Thoracic aorta (tissue), 2 donors: ENCODE results near the gene UBE2QL1. TPM values are rescaled to one million over a fixed set of nuclear protein-coding genes. Genes with fewer than 3 reads are reported as not detected.

Source experiments
- ATAC-seq: fragments of 150-250 bp; one replicate; pipeline ENCODE4 v1.8.0; 2017; ENCODE audit warnings: low read depth; ENCODE audit not compliant: insufficient number of reproducible peaks, low FRiP score
- DNase-seq: peaks from one replicate; pipeline ENCODE4 v3.0.0-alpha.2; 2020; ENCODE audit warnings: low spot score
- H3K27ac ChIP-seq, 2 donors: fragments of 200-600 bp; sonication (generic); 1 replicate in 1 of 2; 2 replicates in 1 of 2; pipeline ENCODE4 v1.5.1; 2016; ENCODE audit warnings: mild to moderate bottlenecking in 2 of 2, moderate library complexity in 2 of 2
- H3K27me3 ChIP-seq: fragments of 200-600 bp; sonication (generic); replicated peaks from 2 replicates; pipeline ENCODE4 v1.6.0; 2016; ENCODE audit warnings: mild to moderate bottlenecking; ENCODE audit not compliant: insufficient read depth
- H3K36me3 ChIP-seq: fragments of 200-600 bp; sonication (generic); one replicate; pipeline ENCODE4 v1.5.1; 2016
- H3K4me1 ChIP-seq, 2 donors: fragments of 200-600 bp; sonication (generic); 1 replicate in 1 of 2; 2 replicates in 1 of 2; pipeline versions ENCODE4 v1.5.1 to v1.6.0; 2016; ENCODE audit warnings: low read depth in 2 of 2, mild to moderate bottlenecking in 1 of 2; ENCODE audit not compliant: control insufficient read depth in 1 of 2
- H3K4me3 ChIP-seq: fragments of 200-600 bp; sonication (generic); 2 replicates; pipeline ENCODE4 v1.5.1; 2016; ENCODE audit warnings: mild to moderate bottlenecking
- H3K9me3 ChIP-seq: fragments of 200-600 bp; sonication (generic); 2 replicates; pipeline ENCODE4 v1.5.1; 2016
- CTCF ChIP-seq: fragments of 200-600 bp; sonication (generic); IDR thresholded peaks from one replicate; pipeline ENCODE4 v1.5.1; 2019; ENCODE audit warnings: antibody characterized with exemption
- total RNA-seq, 2 donors: library from RNA; depleted of rRNA; stranded (reverse); fragments of >200 nt; gene quantifications; one replicate each; pipeline versions ENCODE4 v1.1.0 to v1.2.3, GENCODE V29; 2016

Gene UBE2QL1
- total RNA-seq, 2 donors from 2014 or later, result 3.2 to 3.5 TPM

- no peak for ATAC-seq
- Histone ChIP-seq H3K9me3 (no peaks in the 10 kb centered on the region), H3K36me3 (no peaks in the 10 kb centered on the region), H3K4me3 (no peak overlapping the region), H3K27me3 (no peaks in the 10 kb centered on the region), H3K4me1 (peaks cover 3 to 12% of the 10 kb centered on the region in 2 donors), H3K27ac (peak overlapping the region; percentile 3 to 59)
- TF ChIP-seq CTCF, result no peak
- DNase-seq, result no peak
These were observed 91.6 kb downstream of the UBE2QL1 start for GRCh38 chr5:6540111-6540827.

GRCh38 chr5:6541256-6542013 is 92.8 kb downstream of the UBE2QL1 start:
- Histone ChIP-seq H3K27ac (peak overlapping the region in 1 of 2 donors; percentile 59), H3K9me3 (no peaks in the 10 kb centered on the region), H3K4me1 (peaks cover 3 to 21% of the 10 kb centered on the region in 2 donors), H3K27me3 (no peaks in the 10 kb centered on the region), H3K4me3 (no peak overlapping the region), H3K36me3 (no peaks in the 10 kb centered on the region)
- no peak for TF ChIP-seq CTCF
- DNase-seq, result no peak
- no peak for ATAC-seq

GRCh38 chr5:6542421-6543345 is 94.0 kb downstream of the UBE2QL1 start:
- H3K4me3 ChIP-seq, result no peak overlapping the region
- no peak for TF ChIP-seq CTCF
- H3K27ac ChIP-seq, result no peak overlapping the region
- no peaks in the 10 kb centered on the region for H3K9me3 ChIP-seq
- DNase-seq, result no peak
- H3K27me3 ChIP-seq, result no peaks in the 10 kb centered on the region
- no peak for ATAC-seq
- peaks cover 3 to 25% of the 10 kb centered on the region in 2 donors for H3K4me1 ChIP-seq
- H3K36me3 ChIP-seq, result no peaks in the 10 kb centered on the region

- H3K27me3 ChIP-seq, result no peaks in the 10 kb centered on the region
- DNase-seq (no peak), ATAC-seq (no peak)
- no peak for TF ChIP-seq CTCF
- H3K36me3 ChIP-seq, result no peaks in the 10 kb centered on the region
- peaks cover 3 to 25% of the 10 kb centered on the region in 2 donors for H3K4me1 ChIP-seq
- no peaks in the 10 kb centered on the region for H3K9me3 ChIP-seq
- no peak overlapping the region for H3K4me3 ChIP-seq
- H3K27ac ChIP-seq, result no peak overlapping the region
These were observed 94.7 kb downstream of the UBE2QL1 start for GRCh38 chr5:6543346-6543730.
